Right forelimb (tissue), 1 donor: ENCODE measurements around the gene VASP.

Source experiments
- DNase-seq: peaks from one replicate; pipeline ENCODE4 v3.0.0-alpha.2; 2018

VASP gene

GRCh38 chr19:45473682-45474605 lies 33.3 kb upstream of the VASP start:
- peak; percentile 67 for DNase-seq

- peak; percentile 71 for DNase-seq
Measured at GRCh38 chr19:45474606-45475521, 32.4 kb upstream of the VASP start.

- peak; percentile 53 for DNase-seq
Measured at GRCh38 chr19:45475537-45476291, 31.6 kb upstream of the VASP start.

GRCh38 chr19:45476304-45476703 lies 31.0 kb upstream of the VASP start:
- peak; percentile 66 for DNase-seq

GRCh38 chr19:45477186-45477585 lies 30.1 kb upstream of the VASP start:
- peak; percentile 52 for DNase-seq

GRCh38 chr19:45477713-45478453 lies 29.4 kb upstream of the VASP start:
- DNase-seq, result peak; percentile 61

GRCh38 chr19:45478454-45479238 lies 28.6 kb upstream of the VASP start:
- DNase-seq, result peak; percentile 91

- no peak for DNase-seq
Measured at GRCh38 chr19:45483033-45483432, 24.2 kb upstream of the VASP start.

GRCh38 chr19:45484273-45484945 lies 22.9 kb upstream of the VASP start:
- no peak for DNase-seq

- DNase-seq, result peak; percentile 97
Measured at GRCh38 chr19:45485305-45486077, 21.8 kb upstream of the VASP start.

GRCh38 chr19:45488708-45489107 lies 18.6 kb upstream of the VASP start:
- no peak for DNase-seq

GRCh38 chr19:45489216-45489855 lies 17.9 kb upstream of the VASP start:
- DNase-seq, result no peak

GRCh38 chr19:45492137-45492626 lies 15.1 kb upstream of the VASP start:
- DNase-seq, result no peak

- peak; percentile 78 for DNase-seq
Measured at GRCh38 chr19:45492627-45493470, 14.4 kb upstream of the VASP start.

GRCh38 chr19:45494261-45494916 lies 12.9 kb upstream of the VASP start:
- no peak for DNase-seq

- no peak for DNase-seq
Measured at GRCh38 chr19:45495178-45495577, 12.1 kb upstream of the VASP start.

GRCh38 chr19:45496349-45496953 lies 10.8 kb upstream of the VASP start:
- DNase-seq, result peak; percentile 75
